Panc1 (cell line): ENCODE results near the gene RRP9. TPM values are rescaled to one million over a fixed set of nuclear protein-coding genes. Genes with fewer than 3 reads are reported as not detected.

Experiments
- ATAC-seq: fragments of 200-7000 bp; cut with Tn5 transposase; 2 replicates; pipeline ENCODE4 v1.9.1; 2020; ENCODE audit warnings: mild to moderate bottlenecking, moderate library complexity
- BruUV-seq: library from RNA; stranded (reverse); fragments of 400-500 nt; replicated peaks from 2 replicates; lab custom pipeline; 2021; lab: Mats Ljungman, UMichigan
- CTCF ChIA-PET: fragments of 300-600 bp; sonication (Branson Sonifier 250); formaldehyde crosslinking; loops from one replicate; lab custom pipeline; 2022; ENCODE audit warnings: antibody characterized with exemption; lab: Charles Lee
- POLR2A ChIA-PET: fragments of 300-600 bp; sonication (Branson Sonifier 250); formaldehyde crosslinking; loops from one replicate; lab custom pipeline; 2022; ENCODE audit warnings: antibody characterized with exemption; lab: Charles Lee
- DNase-seq: peaks from one replicate; pipeline ENCODE4 v3.0.0-alpha.2; 2010; ENCODE audit warnings: low read depth, low spot score
- H3K27ac ChIP-seq: 2 replicates; pipeline ENCODE4 v1.5.1; 2011; ENCODE audit warnings: mild to moderate bottlenecking, low read length, inconsistent platforms
- H3K27me3 ChIP-seq: fragments of 200-500 bp; sonication (Bioruptor generic); 2 replicates; pipeline ENCODE4 v1.6.0; 2014; ENCODE audit warnings: low read length, inconsistent platforms; ENCODE audit not compliant: control insufficient read depth, insufficient read depth
- H3K36me3 ChIP-seq: fragments of 200-500 bp; sonication (Bioruptor generic); 2 replicates; pipeline ENCODE4 v1.5.1; 2014; ENCODE audit warnings: inconsistent platforms, mild to moderate bottlenecking, low read length, moderate library complexity; ENCODE audit not compliant: control insufficient read depth, insufficient read depth
- H3K4me1 ChIP-seq: 2 replicates; pipeline ENCODE4 v1.5.1; 2011; ENCODE audit warnings: inconsistent platforms, mild to moderate bottlenecking, low read length, moderate library complexity; ENCODE audit not compliant: control insufficient read depth, insufficient read depth
- H3K4me3 ChIP-seq, 2 experiments: 2 replicates each; pipeline ENCODE4 v1.5.1; 2011 to 2012; ENCODE audit warnings: low read depth in 2 of 2, low read length in 2 of 2, mild to moderate bottlenecking in 2 of 2, inconsistent platforms in 1 of 2, moderate library complexity in 1 of 2
- H3K9me3 ChIP-seq: fragments of 200-500 bp; sonication (Bioruptor generic); 2 replicates; pipeline ENCODE4 v1.5.1; 2014; ENCODE audit warnings: low read depth, mild to moderate bottlenecking, inconsistent platforms, low read length, moderate library complexity; ENCODE audit not compliant: control insufficient read depth, insufficient read depth
- POLR2AphosphoS5 ChIP-seq: IDR thresholded peaks from 2 replicates; pipeline ENCODE4 v1.6.1; 2012; ENCODE audit warnings: mild to moderate bottlenecking, low read depth, low read length, moderate library complexity
- SIN3A ChIP-seq: IDR thresholded peaks from 2 replicates; pipeline ENCODE4 v1.6.1; 2012; ENCODE audit warnings: low read depth, mild to moderate bottlenecking, low read length, moderate library complexity, borderline replicate concordance; ENCODE audit not compliant: insufficient read depth
- TCF7L2 ChIP-seq: IDR thresholded peaks from 2 replicates; pipeline ENCODE4 v1.6.1; 2011; ENCODE audit warnings: mild to moderate bottlenecking, low read depth, low read length, inconsistent platforms
- in situ Hi-C: cut with HindIII; loops from 2 replicates; pipeline ENCODE4 v1.10.0; 2016; ENCODE audit warnings: low sequenced_read_pairs, low pct_unique_long_range_greater_than_20kb
- intact Hi-C: fragments of 100-400 bp; cut with micrococcal nuclease; formaldehyde crosslinking; loops from one replicate; pipeline ENCODE4 v1.10.0; 2022; ENCODE audit not compliant: unreplicated experiment
- total RNA-seq: library from RNA; stranded (reverse); gene quantifications from one replicate; pipeline ENCODE4 v1.2.1, GENCODE V29; 2021; ENCODE audit not compliant: unreplicated experiment
- TF ChIP-seq, protein P1 (sequence below): fragments of 450-650 bp; IDR thresholded peaks from 2 replicates; pipeline ENCODE4 v1.5.1; 2017; ENCODE audit warnings: mild to moderate bottlenecking
- TF ChIP-seq, protein P2 (sequence below), 2 experiments: IDR thresholded peaks; 2 replicates each; pipeline ENCODE4 v1.6.1; 2011 to 2012; ENCODE audit warnings: low read depth in 2 of 2, control low read depth in 1 of 2, low read length in 1 of 2, mild to moderate bottlenecking in 1 of 2, moderate library complexity in 1 of 2; ENCODE audit not compliant: insufficient read depth in 1 of 2

The RRP9 gene
- total RNA-seq, 1 experiment from 2014 or later, result 54.5 TPM

DNA sequence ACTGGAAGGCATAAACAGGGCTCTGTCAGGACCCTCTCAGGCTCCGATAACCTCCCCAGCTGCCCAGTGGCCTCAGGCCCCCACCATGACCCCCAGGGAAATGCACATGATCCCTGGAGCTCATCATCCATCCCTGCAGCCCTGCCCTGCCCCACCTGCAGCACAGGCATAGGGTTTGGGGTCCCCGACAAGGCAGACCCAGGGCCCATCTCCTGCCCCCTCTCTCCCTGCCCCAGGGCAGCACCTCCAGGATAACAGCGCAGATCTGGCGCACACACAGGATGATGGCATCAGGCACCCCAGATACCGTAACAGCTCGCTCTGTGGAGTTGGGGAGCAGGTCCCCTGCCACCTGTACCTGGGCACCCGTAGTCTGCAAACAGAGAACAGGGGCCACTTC is 17.9 kb upstream of the RRP9 start:
- Histone ChIP-seq H3K27ac (no peak overlapping the region), H3K27me3 (no peaks in the 10 kb centered on the region), H3K36me3 (no peaks in the 10 kb centered on the region), H3K4me1 (no peaks in the 10 kb centered on the region), H3K4me3 (no peak overlapping the region), H3K9me3 (no peaks in the 10 kb centered on the region)
- ChIA-PET POLR2A (no interaction called here), CTCF (no interaction called here)
- in situ Hi-C loops (no loop called here), intact Hi-C loops (no loop called here)
- no TSS peak for BruUV-seq
- TF ChIP-seq, protein P1, sequence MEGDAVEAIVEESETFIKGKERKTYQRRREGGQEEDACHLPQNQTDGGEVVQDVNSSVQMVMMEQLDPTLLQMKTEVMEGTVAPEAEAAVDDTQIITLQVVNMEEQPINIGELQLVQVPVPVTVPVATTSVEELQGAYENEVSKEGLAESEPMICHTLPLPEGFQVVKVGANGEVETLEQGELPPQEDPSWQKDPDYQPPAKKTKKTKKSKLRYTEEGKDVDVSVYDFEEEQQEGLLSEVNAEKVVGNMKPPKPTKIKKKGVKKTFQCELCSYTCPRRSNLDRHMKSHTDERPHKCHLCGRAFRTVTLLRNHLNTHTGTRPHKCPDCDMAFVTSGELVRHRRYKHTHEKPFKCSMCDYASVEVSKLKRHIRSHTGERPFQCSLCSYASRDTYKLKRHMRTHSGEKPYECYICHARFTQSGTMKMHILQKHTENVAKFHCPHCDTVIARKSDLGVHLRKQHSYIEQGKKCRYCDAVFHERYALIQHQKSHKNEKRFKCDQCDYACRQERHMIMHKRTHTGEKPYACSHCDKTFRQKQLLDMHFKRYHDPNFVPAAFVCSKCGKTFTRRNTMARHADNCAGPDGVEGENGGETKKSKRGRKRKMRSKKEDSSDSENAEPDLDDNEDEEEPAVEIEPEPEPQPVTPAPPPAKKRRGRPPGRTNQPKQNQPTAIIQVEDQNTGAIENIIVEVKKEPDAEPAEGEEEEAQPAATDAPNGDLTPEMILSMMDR, result no peak
- TF ChIP-seq TCF7L2, result no peak
- ATAC-seq (no peak), DNase-seq (no peak)

DNA sequence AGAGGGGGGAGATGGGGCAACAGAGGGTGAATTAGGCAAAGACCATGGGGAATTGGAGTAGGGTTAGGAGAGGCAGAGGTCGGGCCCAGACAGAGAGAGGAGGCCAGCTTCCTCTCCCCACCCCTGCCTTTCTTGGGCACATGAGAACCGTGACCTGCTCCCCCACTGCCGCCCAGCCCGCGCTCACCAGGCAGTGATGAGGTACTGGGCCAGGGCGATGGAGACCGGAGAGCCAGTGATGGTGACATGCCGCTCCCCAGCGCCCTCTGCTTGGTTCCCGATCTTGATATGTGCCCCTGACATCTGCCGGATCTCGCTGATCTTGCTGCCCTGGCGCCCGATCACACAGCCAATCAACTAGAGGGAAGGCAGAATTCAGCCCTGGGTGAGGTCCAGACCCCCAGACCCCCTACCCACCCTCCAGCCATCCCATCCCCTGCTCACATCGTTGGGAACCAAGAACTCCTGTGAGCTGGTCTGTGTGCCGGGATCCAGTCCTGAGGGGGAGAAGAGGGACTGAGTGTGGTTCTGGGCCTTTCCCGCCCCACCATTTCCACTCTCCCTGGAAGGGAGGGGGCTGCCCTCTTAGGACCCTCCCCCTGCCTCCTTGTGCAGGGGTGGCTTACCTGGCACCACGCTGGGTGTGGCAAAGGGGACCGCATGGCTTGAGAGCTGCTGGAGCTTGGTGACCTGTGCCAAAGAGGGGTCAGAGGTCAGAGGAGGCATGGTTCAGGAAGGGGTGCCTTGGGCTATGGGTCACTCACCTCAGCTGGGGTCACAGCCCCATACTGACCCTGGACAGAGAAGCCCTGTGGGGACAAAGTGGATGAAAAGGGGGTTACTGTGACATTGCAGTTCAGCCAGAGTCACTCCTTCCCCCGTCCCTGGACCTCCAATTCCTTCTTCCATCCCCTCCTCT is 17.2 kb upstream of the RRP9 start:
- no TSS peak for BruUV-seq
- Histone ChIP-seq H3K36me3 (no peaks in the 10 kb centered on the region), H3K27ac (no peak overlapping the region), H3K9me3 (no peaks in the 10 kb centered on the region), H3K4me3 (no peak overlapping the region), H3K27me3 (no peaks in the 10 kb centered on the region), H3K4me1 (no peaks in the 10 kb centered on the region)
- intact Hi-C loops (no loop called here), in situ Hi-C loops (no loop called here)
- DNase-seq (no peak), ATAC-seq (no peak)
- ChIA-PET POLR2A (no interaction called here), CTCF (interaction anchor here (0.5 kb wide), 1 partner anchor 25 kb away, joined by 3 read pairs; no protein-coding TSS in a partner anchor)
- TF ChIP-seq, protein P2, sequence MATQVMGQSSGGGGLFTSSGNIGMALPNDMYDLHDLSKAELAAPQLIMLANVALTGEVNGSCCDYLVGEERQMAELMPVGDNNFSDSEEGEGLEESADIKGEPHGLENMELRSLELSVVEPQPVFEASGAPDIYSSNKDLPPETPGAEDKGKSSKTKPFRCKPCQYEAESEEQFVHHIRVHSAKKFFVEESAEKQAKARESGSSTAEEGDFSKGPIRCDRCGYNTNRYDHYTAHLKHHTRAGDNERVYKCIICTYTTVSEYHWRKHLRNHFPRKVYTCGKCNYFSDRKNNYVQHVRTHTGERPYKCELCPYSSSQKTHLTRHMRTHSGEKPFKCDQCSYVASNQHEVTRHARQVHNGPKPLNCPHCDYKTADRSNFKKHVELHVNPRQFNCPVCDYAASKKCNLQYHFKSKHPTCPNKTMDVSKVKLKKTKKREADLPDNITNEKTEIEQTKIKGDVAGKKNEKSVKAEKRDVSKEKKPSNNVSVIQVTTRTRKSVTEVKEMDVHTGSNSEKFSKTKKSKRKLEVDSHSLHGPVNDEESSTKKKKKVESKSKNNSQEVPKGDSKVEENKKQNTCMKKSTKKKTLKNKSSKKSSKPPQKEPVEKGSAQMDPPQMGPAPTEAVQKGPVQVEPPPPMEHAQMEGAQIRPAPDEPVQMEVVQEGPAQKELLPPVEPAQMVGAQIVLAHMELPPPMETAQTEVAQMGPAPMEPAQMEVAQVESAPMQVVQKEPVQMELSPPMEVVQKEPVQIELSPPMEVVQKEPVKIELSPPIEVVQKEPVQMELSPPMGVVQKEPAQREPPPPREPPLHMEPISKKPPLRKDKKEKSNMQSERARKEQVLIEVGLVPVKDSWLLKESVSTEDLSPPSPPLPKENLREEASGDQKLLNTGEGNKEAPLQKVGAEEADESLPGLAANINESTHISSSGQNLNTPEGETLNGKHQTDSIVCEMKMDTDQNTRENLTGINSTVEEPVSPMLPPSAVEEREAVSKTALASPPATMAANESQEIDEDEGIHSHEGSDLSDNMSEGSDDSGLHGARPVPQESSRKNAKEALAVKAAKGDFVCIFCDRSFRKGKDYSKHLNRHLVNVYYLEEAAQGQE (IDR thresholded peaks at IDR 0.05; ENCODE audit: insufficient read depth in 1 of 2, low read depth in 2 of 2, low read length in 1 of 2), result no peak
- TF ChIP-seq SIN3A, result no peak
- TF ChIP-seq, protein P1, result no peak
- no peak for TF ChIP-seq TCF7L2
- TF ChIP-seq POLR2AphosphoS5, result no peak
